GM13976 (cell line): ENCODE data around the gene SDF4.

Experiments used
- DNase-seq: peaks from one replicate; pipeline ENCODE4 v3.0.0; 2012; ENCODE audit warnings: low spot score
- in situ Hi-C: fragments of 300-500 bp; cut with MboI; formaldehyde crosslinking; loops from one replicate; pipeline ENCODE4 v1.12.0; 2022; ENCODE audit warnings: low sequenced_read_pairs, mixed read lengths, inconsistent platforms; ENCODE audit not compliant: unreplicated experiment
- TF ChIP-seq, protein P1 (sequence below): IDR thresholded peaks from 2 replicates; pipeline ENCODE4 v1.5.1; 2012; ENCODE audit warnings: borderline replicate concordance, mild to moderate bottlenecking; ENCODE audit not compliant: insufficient read depth; ENCODE audit errors: extremely low read depth, missing control alignments, control extremely low read depth

The SDF4 gene

DNA sequence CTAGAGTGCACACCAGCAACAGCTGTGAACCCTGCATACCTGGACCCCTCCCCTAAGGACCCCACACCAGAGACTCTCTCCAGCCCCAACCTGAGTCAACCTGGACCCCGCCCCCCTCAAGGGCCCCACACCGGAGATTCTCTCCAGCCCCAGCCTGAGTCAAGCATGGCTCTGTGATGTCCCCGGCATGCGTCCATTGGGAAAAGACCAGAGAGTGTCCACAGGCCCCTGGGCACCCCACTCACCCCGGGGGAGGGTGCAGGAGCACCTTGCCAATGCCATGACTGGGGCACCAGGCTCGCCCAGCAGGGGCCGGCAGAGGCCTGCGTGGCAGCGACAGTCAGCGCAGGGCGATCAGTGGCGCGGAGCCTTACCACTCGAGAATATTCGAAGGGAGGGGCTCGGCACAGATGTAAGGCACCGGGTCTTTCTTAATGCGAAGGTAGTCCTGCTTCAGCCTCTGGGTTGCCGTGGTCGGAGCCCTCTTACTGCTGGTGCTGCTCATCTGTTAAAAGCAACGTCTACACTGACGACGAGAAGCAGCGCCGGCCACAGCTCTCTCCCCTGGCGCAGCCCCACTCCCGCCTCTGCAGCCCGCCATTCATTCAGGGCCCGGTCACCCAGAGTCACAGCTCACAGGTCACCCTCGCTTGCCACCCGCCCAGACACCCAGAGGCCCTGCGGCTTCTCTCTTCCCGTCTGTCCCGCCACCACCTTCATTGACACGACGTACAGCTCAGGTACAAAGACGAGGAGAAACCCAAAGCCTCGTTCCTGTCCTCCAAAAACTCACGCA lies 35.9 kb upstream of the SDF4 start:
- TF ChIP-seq, protein P1, sequence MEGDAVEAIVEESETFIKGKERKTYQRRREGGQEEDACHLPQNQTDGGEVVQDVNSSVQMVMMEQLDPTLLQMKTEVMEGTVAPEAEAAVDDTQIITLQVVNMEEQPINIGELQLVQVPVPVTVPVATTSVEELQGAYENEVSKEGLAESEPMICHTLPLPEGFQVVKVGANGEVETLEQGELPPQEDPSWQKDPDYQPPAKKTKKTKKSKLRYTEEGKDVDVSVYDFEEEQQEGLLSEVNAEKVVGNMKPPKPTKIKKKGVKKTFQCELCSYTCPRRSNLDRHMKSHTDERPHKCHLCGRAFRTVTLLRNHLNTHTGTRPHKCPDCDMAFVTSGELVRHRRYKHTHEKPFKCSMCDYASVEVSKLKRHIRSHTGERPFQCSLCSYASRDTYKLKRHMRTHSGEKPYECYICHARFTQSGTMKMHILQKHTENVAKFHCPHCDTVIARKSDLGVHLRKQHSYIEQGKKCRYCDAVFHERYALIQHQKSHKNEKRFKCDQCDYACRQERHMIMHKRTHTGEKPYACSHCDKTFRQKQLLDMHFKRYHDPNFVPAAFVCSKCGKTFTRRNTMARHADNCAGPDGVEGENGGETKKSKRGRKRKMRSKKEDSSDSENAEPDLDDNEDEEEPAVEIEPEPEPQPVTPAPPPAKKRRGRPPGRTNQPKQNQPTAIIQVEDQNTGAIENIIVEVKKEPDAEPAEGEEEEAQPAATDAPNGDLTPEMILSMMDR: no peak
- in situ Hi-C loops: loop anchor here (25.0 kb wide), 1 partner anchor 380 kb away; no protein-coding TSS in a partner anchor
- DNase-seq: no peak

GRCh38 chr1:1264868-1265272 lies 33.1 kb upstream of the SDF4 start:
- no peak for DNase-seq
- in situ Hi-C loops: loop anchor here (25.0 kb wide), 1 partner anchor 378 kb away; no protein-coding TSS in a partner anchor
- TF ChIP-seq, protein P1: no peak

DNA sequence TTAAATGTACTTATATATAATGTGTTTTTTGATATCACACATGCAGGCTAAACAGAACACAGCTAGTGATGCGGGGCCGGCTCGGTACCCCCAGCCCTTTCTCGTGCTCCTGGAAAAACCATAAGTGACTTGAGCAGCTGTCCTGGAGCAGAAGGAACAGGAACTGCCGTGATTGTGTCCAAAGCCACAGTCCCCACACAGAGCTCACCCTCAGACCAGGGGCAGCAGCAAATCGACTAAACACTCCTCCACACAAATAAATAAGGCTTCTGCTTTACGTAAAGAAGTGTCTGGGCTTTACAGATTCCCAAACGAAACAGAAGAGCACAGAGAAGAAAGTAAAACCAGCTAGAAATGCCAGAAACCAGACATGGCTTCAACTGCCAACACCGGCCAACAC lies 32.2 kb upstream of the SDF4 start:
- in situ Hi-C loops: loop anchor here (25.0 kb wide), 1 partner anchor 377 kb away; no protein-coding TSS in a partner anchor

GRCh38 chr1:1262758-1263157 lies 31.0 kb upstream of the SDF4 start:
- TF ChIP-seq, protein P1: no peak
- no peak for DNase-seq
- in situ Hi-C loops: loop anchor here (25.0 kb wide), 1 partner anchor 375 kb away; no protein-coding TSS in a partner anchor

More for the DNA sequence above, 32.2 kb upstream of the SDF4 start:
- TF ChIP-seq, protein P1: no peak
- no peak for DNase-seq

DNA sequence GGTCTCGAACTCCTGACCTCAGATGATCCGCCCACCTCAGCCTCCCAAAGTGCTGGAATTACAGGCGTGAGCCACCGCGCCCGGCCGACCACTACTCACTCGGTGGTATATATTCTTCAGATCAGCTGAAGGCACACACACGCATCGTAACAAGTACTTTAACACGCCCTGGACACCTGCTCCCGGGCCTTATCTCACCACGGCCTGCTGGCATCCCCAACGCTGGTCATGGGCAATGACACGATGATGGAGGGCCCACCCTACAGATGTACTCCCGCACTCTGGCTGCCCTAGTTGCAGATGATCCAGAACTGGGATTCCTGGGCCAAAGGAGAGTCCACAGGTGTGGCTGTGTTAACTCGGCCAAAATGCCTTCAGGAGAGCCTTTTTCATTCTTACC lies 30.3 kb upstream of the SDF4 start:
- DNase-seq: no peak
- in situ Hi-C loops: loop anchor here (25.0 kb wide), 1 partner anchor 375 kb away; no protein-coding TSS in a partner anchor
- TF ChIP-seq, protein P1: no peak

DNA sequence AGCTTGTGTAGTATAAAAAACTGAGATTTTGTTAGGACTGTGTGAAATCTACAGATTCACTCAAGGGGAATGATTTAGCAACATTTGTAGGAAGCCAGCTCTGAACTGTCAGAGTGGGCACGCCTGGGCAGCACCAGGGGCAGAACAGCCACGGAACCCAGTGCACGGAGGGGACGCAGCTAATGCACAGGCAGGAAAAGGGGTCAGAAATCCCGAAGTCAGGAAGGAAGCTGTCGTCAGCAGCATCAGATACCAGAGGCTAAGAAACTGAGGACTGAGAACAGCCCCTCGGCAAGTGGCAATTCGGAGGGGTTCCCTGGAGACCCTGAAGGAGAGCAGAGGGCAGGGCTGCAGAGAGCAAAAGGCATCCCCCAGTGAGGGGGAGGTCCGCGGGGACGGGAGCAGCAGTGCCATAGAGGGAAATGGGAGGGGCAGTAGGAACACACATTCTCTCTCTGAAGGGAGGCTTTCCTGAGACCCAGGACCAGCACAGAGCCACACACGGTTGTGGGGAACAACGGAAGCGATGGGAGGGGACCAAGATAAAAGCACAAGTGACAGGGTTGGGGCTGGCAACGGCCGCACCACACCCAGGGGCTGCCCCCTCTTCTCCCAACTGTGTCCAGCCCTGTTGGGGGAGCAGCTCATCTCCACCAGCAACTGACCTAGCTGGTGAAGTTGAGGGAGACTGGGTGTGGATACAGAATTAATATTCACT lies 29.2 kb upstream of the SDF4 start:
- no peak for DNase-seq
- TF ChIP-seq, protein P1: no peak
- in situ Hi-C loops: loop anchor here (25.0 kb wide), 1 partner anchor 374 kb away; no protein-coding TSS in a partner anchor
